H1 (cell line): Measurements from ENCODE around the gene KNCN. TPM values are rescaled to one million over a fixed set of nuclear protein-coding genes. Genes with fewer than 3 reads are reported as not detected.
A peak's percentile ranks its signal among the peaks of the same experiment; 100 is the strongest.

Experiments
- CTCF ChIA-PET: fragments of 300-600 bp; sonication (Branson Sonifier 250); formaldehyde crosslinking; loops from one replicate; lab custom pipeline; 2021; ENCODE audit not compliant: partially characterized antibody; lab: Charles Lee
- POLR2A ChIA-PET: fragments of 300-600 bp; sonication (Branson Sonifier 250); formaldehyde crosslinking; loops from one replicate; lab custom pipeline; 2021; ENCODE audit warnings: inconsistent platforms; ENCODE audit not compliant: partially characterized antibody; lab: Charles Lee
- DNase-seq, 2 experiments: peaks; one replicate each; pipeline versions ENCODE4 v3.0.0 to v3.0.0-alpha.2; 2010 to 2022; ENCODE audit warnings: low spot score in 2 of 2, low read depth in 1 of 2, mixed read lengths in 1 of 2
- FAIRE-seq: peaks from 2 replicates; lab custom pipeline; 2011; peaks lifted over from hg19 to GRCh38; lab: Jason Lieb, UNC
- H2AFZ ChIP-seq: 2 replicates; pipeline ENCODE4 v1.8.1; 2012; ENCODE audit warnings: low read length, inconsistent platforms
- H2AK5ac ChIP-seq: 2 replicates; pipeline ENCODE4 v1.6.1; 2013; ENCODE audit warnings: low read depth, low read length
- H2BK120ac ChIP-seq: replicated peaks from 2 replicates; pipeline ENCODE3; 2013; ENCODE audit warnings: low read depth, low read length, inconsistent platforms
- H2BK12ac ChIP-seq: 2 replicates; pipeline ENCODE4 v1.6.1; 2013; ENCODE audit warnings: low read depth, low read length
- H2BK15ac ChIP-seq: 2 replicates; pipeline ENCODE4 v1.6.1; 2013; ENCODE audit warnings: low read length
- H2BK20ac ChIP-seq: 2 replicates; pipeline ENCODE4 v1.6.1; 2013; ENCODE audit warnings: low read length
- H2BK5ac ChIP-seq: 2 replicates; pipeline ENCODE4 v1.6.1; 2013; ENCODE audit warnings: low read depth, low read length
- H3K14ac ChIP-seq: 2 replicates; pipeline ENCODE4 v1.6.1; 2013; ENCODE audit warnings: inconsistent platforms; ENCODE audit not compliant: insufficient read length
- H3K18ac ChIP-seq: 2 replicates; pipeline ENCODE4 v1.6.1; 2013; ENCODE audit warnings: low read length; ENCODE audit errors: extremely low read depth
- H3K23ac ChIP-seq: 2 replicates; pipeline ENCODE4 v1.6.1; 2013; ENCODE audit warnings: inconsistent platforms; ENCODE audit not compliant: insufficient read length
- H3K23me2 ChIP-seq: 2 replicates; pipeline ENCODE4 v1.6.1; 2013; ENCODE audit warnings: low read depth, low read length
- H3K27ac ChIP-seq: 2 replicates; pipeline ENCODE4 v1.6.1; 2011; ENCODE audit warnings: low read depth, low read length, inconsistent platforms
- H3K27me3 ChIP-seq, 4 experiments: replicated peaks in 1 of 4; 1 replicate in 1 of 4; 2 replicates in 3 of 4; pipeline versions ENCODE4 v1.6.1 to v1.8.1; 2011 to 2013; ENCODE audit warnings: low read length in 3 of 4, mild to moderate bottlenecking in 3 of 4, inconsistent platforms in 2 of 4, mixed read lengths in 2 of 4, moderate library complexity in 1 of 4; ENCODE audit not compliant: control insufficient read depth in 3 of 4, insufficient read depth in 3 of 4; ENCODE audit errors: extremely low read depth in 1 of 4
- H3K36me3 ChIP-seq, 4 experiments: 2 replicates each; pipeline versions ENCODE4 v1.6.1 to v1.8.1; 2011 to 2013; ENCODE audit warnings: mild to moderate bottlenecking in 4 of 4, low read length in 3 of 4, moderate library complexity in 2 of 4, control low read depth in 1 of 4, inconsistent platforms in 1 of 4; ENCODE audit not compliant: insufficient read depth in 4 of 4, control insufficient read depth in 2 of 4
- H3K4ac ChIP-seq: replicated peaks from 2 replicates; pipeline ENCODE3; 2013; ENCODE audit warnings: low read length, low read depth, mixed read lengths, inconsistent platforms; ENCODE audit not compliant: insufficient read length
- H3K4me1 ChIP-seq, 4 experiments: replicated peaks in 1 of 4; 1 replicate in 1 of 4; 2 replicates in 3 of 4; pipeline versions ENCODE4 v1.6.1 to v1.8.1; 2011 to 2013; ENCODE audit warnings: low read length in 3 of 4, inconsistent platforms in 2 of 4, mixed read lengths in 1 of 4; ENCODE audit not compliant: insufficient read depth in 4 of 4, control insufficient read depth in 3 of 4
- H3K4me2 ChIP-seq, 2 experiments: 2 replicates each; pipeline versions ENCODE4 v1.6.1 to v1.8.1; 2011 to 2013; ENCODE audit warnings: low read depth in 2 of 2, low read length in 2 of 2, control low read depth in 1 of 2, inconsistent platforms in 1 of 2, mild to moderate bottlenecking in 1 of 2; ENCODE audit not compliant: insufficient read depth in 1 of 2
- H3K4me3 ChIP-seq, 4 experiments: fragments of 200-600, 300-600 bp in 1 of 4; sonication (generic), shearing (Covaris generic), sonication (Bioruptor Twin) in 1 of 4; 2 replicates each; pipeline versions ENCODE4 v1.5.1 to v1.8.1; 2011 to 2016; ENCODE audit warnings: low read length in 4 of 4, low read depth in 3 of 4, control low read depth in 2 of 4, inconsistent platforms in 2 of 4, mild to moderate bottlenecking in 2 of 4, mixed read lengths in 1 of 4, moderate library complexity in 1 of 4; ENCODE audit not compliant: insufficient read depth in 2 of 4; ENCODE audit errors: extremely low read depth in 1 of 4
- H3K56ac ChIP-seq: replicated peaks from 2 replicates; pipeline ENCODE3; 2013; ENCODE audit warnings: low read depth, mild to moderate bottlenecking, mixed read lengths, low read length, inconsistent platforms; ENCODE audit not compliant: insufficient read length
- H3K79me1 ChIP-seq: 2 replicates; pipeline ENCODE4 v1.6.1; 2013; ENCODE audit warnings: low read depth, low read length, control low read depth
- H3K79me2 ChIP-seq, 2 experiments: 2 replicates each; pipeline versions ENCODE4 v1.6.1 to v1.8.1; 2012 to 2013; ENCODE audit warnings: low read length in 2 of 2, mild to moderate bottlenecking in 2 of 2, inconsistent platforms in 1 of 2; ENCODE audit not compliant: insufficient read depth in 2 of 2, control insufficient read depth in 1 of 2
- H3K9ac ChIP-seq, 4 experiments: replicated peaks in 1 of 4; 1 replicate in 1 of 4; 2 replicates in 3 of 4; pipeline versions ENCODE4 v1.6.1 to v1.8.1; 2011 to 2013; ENCODE audit warnings: low read depth in 3 of 4, low read length in 3 of 4, control low read depth in 2 of 4, mild to moderate bottlenecking in 2 of 4, moderate library complexity in 2 of 4, inconsistent platforms in 1 of 4; ENCODE audit errors: extremely low read depth in 1 of 4
- H3K9me3 ChIP-seq, 2 experiments: 2 replicates each; pipeline versions ENCODE4 v1.6.1 to v1.8.1; 2012 to 2013; ENCODE audit warnings: mild to moderate bottlenecking in 2 of 2, moderate library complexity in 2 of 2, control low read depth in 1 of 2, inconsistent platforms in 1 of 2, low read depth in 1 of 2, low read length in 1 of 2, mixed read lengths in 1 of 2; ENCODE audit not compliant: insufficient read depth in 2 of 2
- H4K20me1 ChIP-seq, 2 experiments: replicated peaks in 1 of 2; 2 replicates each; pipeline versions ENCODE3 to v1.8.1; 2011 to 2013; ENCODE audit warnings: inconsistent platforms in 2 of 2, low read length in 2 of 2, mild to moderate bottlenecking in 1 of 2; ENCODE audit not compliant: insufficient read depth in 2 of 2, control insufficient read depth in 1 of 2
- H4K5ac ChIP-seq: 2 replicates; pipeline ENCODE4 v1.6.1; 2013; ENCODE audit warnings: low read length, low read depth, mixed read lengths, inconsistent platforms; ENCODE audit not compliant: insufficient read length
- H4K8ac ChIP-seq: 2 replicates; pipeline ENCODE4 v1.8.0; 2013; ENCODE audit warnings: mild to moderate bottlenecking, moderate library complexity, low read length, inconsistent platforms; ENCODE audit not compliant: insufficient read depth; ENCODE audit errors: extremely low read depth
- H4K91ac ChIP-seq: replicated peaks from 2 replicates; pipeline ENCODE3; 2013; ENCODE audit warnings: low read length, mixed read lengths, inconsistent platforms; ENCODE audit not compliant: insufficient read length
- BACH1 ChIP-seq: IDR thresholded peaks from 2 replicates; pipeline ENCODE4 v1.6.1; 2012; ENCODE audit warnings: low read length, improper control_type of control experiment
- FOSL1 ChIP-seq: IDR thresholded peaks from 2 replicates; pipeline ENCODE4 v1.6.1; 2011; ENCODE audit warnings: mild to moderate bottlenecking, low read depth, low read length, moderate library complexity; ENCODE audit not compliant: insufficient read depth
- HDAC2 ChIP-seq, 2 experiments: fragments of 300-600 bp in 1 of 2; sonication (generic) in 1 of 2; IDR thresholded peaks; 2 replicates each; pipeline ENCODE4 v1.6.1; 2011 to 2012; ENCODE audit warnings: low read depth in 2 of 2, low read length in 2 of 2, mild to moderate bottlenecking in 2 of 2, moderate library complexity in 2 of 2, borderline replicate concordance in 1 of 2, inconsistent platforms in 1 of 2
- PHF8 ChIP-seq: fragments of 200-600 bp; sonication (generic); conservative IDR thresholded peaks from 2 replicates; pipeline ENCODE4 v1.7.1; 2012; ENCODE audit warnings: low read depth, mild to moderate bottlenecking, inconsistent platforms, low read length, moderate library complexity
- POU5F1 ChIP-seq: IDR thresholded peaks from 2 replicates; pipeline ENCODE4 v1.6.1; 2011; ENCODE audit warnings: low read depth, mild to moderate bottlenecking, low read length, moderate library complexity
- SP1 ChIP-seq: IDR thresholded peaks from 2 replicates; pipeline ENCODE4 v1.6.1; 2011; ENCODE audit warnings: low read depth, low read length
- SUZ12 ChIP-seq: fragments of 200-600 bp; sonication (generic); IDR thresholded peaks from 2 replicates; pipeline ENCODE4 v1.6.1; 2012; ENCODE audit warnings: mild to moderate bottlenecking, inconsistent platforms, low read length, moderate library complexity, mixed read lengths
- WGBS, 2 experiments: shearing (Covaris generic) in 1 of 2; methylation state at CpG; one replicate each; pipeline versions ENCODE4 v1.1.6 to v1.1.7; 2013 to 2015; ENCODE audit warnings: low lambda C conversion rate in 2 of 2, mixed read lengths in 2 of 2, inconsistent platforms in 1 of 2, low coverage in 1 of 2, missing lambda C conversion rate in 1 of 2; ENCODE audit not compliant: insufficient replicate concordance in 2 of 2, insufficient coverage in 1 of 2, insufficient read length in 1 of 2; ENCODE audit errors: extremely low coverage in 1 of 2, missing lambda C conversion rate in 1 of 2; 5-methylcytosine and 5-hydroxymethylcytosine counted together
- polyA plus RNA-seq, 7 experiments: library from polyadenylated mRNA; depleted of rRNA in 3 of 7; stranded (reverse) in 5 of 7; unstranded in 2 of 7; fragments of >200 nt in 5 of 7; fragments of 200-250 nt in 2 of 7; gene quantifications; 1 replicate in 5 of 7; 2 replicates in 1 of 7; 4 replicates in 1 of 7; pipeline versions ENCODE4 v1.2.1 to v1.2.3, GENCODE V29; 2011 to 2013; ENCODE audit warnings: missing spikeins in 2 of 7, mixed read lengths in 2 of 7
- total RNA-seq: library from RNA; stranded (reverse); fragmentation: NEBNext Ultra II Directional; extraction: Animal tissue kit (Norgen Biotek cat#: 25700); gene quantifications from 2 replicates; pipeline ENCODE4 v1.2.1, GENCODE V29; 2021

Gene KNCN
- total and polyA plus RNA-seq, 2 of the 8 experiments (the other 6 are each of a cell fraction or from before 2014, with no cell fraction given), result not detected

DNA sequence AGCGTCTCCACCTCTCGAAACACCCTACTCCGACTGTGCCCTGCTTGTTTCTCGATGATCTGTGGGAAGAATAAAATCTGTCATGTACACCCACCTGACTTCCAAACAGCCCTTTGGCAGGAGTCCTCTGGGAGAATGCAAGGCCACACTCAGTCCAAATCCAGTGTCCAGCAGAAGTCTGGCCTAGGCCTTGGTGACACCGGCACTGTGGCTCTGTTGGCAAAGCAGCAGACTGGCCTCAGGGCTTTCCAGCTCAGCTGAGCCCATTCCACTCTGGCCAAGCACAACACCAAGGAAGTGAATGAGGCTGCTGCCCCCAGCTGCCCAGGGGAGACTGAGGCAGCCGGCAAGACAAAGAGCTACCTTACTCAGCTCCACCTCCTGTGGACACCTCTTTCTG is 25.1 kb upstream of the KNCN start:
- H4K8ac ChIP-seq, result no peak overlapping the region
- ChIA-PET CTCF (interaction anchor here (0.7 to 3.1 kb wide), 4 partner anchors 26 to 50 kb away, joined by 3 to 17 read pairs (median 3); partner anchors contain the start of gene MKNK1), POLR2A (interaction anchor here (1.4 kb wide), 1 partner anchor 9 kb away, joined by 4 read pairs; no protein-coding TSS in a partner anchor)
- H3K79me1 ChIP-seq, result no peaks in the 10 kb centered on the region
- H4K91ac ChIP-seq, result no peak overlapping the region
- no peak overlapping the region for H3K14ac ChIP-seq
- peaks cover 0 to 9% (median 0%) of the 10 kb centered on the region in 4 experiments; a peak in 2 of 8 replicates for H3K36me3 ChIP-seq
- H2BK20ac ChIP-seq, result no peak overlapping the region
- H4K20me1 ChIP-seq, result no peaks in the 10 kb centered on the region
- no peaks in the 10 kb centered on the region for H3K23me2 ChIP-seq
- no peaks in the 10 kb centered on the region for H3K9me3 ChIP-seq
- H3K27ac ChIP-seq, result no peak overlapping the region
- TF ChIP-seq FOSL1 (no peak), POU5F1 (no peak), BACH1 (no peak), HDAC2 (IDR thresholded peaks at IDR 0.05; ENCODE audit: borderline replicate concordance in 1 of 2, low read depth in 2 of 2, low read length in 2 of 2) (no peak), SUZ12 (no peak), PHF8 (no peak), SP1 (no peak)
- DNase-seq (no peak), FAIRE-seq (no peak)
- no peak overlapping the region for H3K18ac ChIP-seq
- no peak overlapping the region for H3K56ac ChIP-seq
- no peak overlapping the region for H3K4ac ChIP-seq
- H2BK15ac ChIP-seq, result no peak overlapping the region
- no peaks in the 10 kb centered on the region for H3K79me2 ChIP-seq
- peaks cover 7 to 11% (median 9%) of the 10 kb centered on the region in 4 experiments; a peak in 6 of 7 replicates for H3K4me1 ChIP-seq
- no peak overlapping the region for H3K23ac ChIP-seq
- 83% methylated on average over 6 of the region's 6 CpGs; no CpG with 5 or more reads in 1 of the 2 experiments for WGBS, 2 experiments
- no peak overlapping the region for H3K9ac ChIP-seq
- no peak overlapping the region for H2AFZ ChIP-seq
- H2BK5ac ChIP-seq, result no peak overlapping the region; the same call in 1 of the 2 replicates
- H2BK12ac ChIP-seq, result 0 out of 2 replicates have a peak overlapping the region, but pooled peaks have one; percentile 33
- H2AK5ac ChIP-seq, result no peak overlapping the region
- no peak overlapping the region for H3K4me3 ChIP-seq
- no peak overlapping the region for H3K4me2 ChIP-seq
- H2BK120ac ChIP-seq, result no peak overlapping the region
- no peak overlapping the region for H4K5ac ChIP-seq
- no peaks in the 10 kb centered on the region for H3K27me3 ChIP-seq
